Measurements from ENCODE around the gene NPEPPS. TPM values are rescaled to one million over a fixed set of nuclear protein-coding genes. Genes with fewer than 3 reads are reported as not detected.

The NPEPPS gene
- total RNA-seq, 2 experiments from 2014 or later, result 103 to 105 TPM

GRCh38 chr17:47624727-47625068, 93.8 kb downstream of the NPEPPS start:
- no peak overlapping the region for H3K4me3 Mint-ChIP-seq
- no peak for DNase-seq
- H3K27me3 Mint-ChIP-seq, result no peaks in the 10 kb centered on the region
- H3K4me1 Mint-ChIP-seq, result peaks cover 16% of the 10 kb centered on the region
- H3K9me3 Mint-ChIP-seq, result no peaks in the 10 kb centered on the region
- H3K27ac Mint-ChIP-seq, result no peak overlapping the region
- POLR2A ChIA-PET, result interaction anchor here (1.0 to 2.2 kb wide), 2 partner anchors 25 to 191 kb away, joined by 3 to 10 read pairs; partner anchors contain the start of gene KPNB1
- CTCF ChIA-PET, result interaction anchor here (0.7 to 1.8 kb wide), 5 partner anchors 8 to 151 kb away, joined by 3 to 11 read pairs (median 5); partner anchors contain the start of gene KPNB1
- peaks cover 35% of the 10 kb centered on the region for H3K36me3 Mint-ChIP-seq (ENCODE audit: low read depth)

DNA sequence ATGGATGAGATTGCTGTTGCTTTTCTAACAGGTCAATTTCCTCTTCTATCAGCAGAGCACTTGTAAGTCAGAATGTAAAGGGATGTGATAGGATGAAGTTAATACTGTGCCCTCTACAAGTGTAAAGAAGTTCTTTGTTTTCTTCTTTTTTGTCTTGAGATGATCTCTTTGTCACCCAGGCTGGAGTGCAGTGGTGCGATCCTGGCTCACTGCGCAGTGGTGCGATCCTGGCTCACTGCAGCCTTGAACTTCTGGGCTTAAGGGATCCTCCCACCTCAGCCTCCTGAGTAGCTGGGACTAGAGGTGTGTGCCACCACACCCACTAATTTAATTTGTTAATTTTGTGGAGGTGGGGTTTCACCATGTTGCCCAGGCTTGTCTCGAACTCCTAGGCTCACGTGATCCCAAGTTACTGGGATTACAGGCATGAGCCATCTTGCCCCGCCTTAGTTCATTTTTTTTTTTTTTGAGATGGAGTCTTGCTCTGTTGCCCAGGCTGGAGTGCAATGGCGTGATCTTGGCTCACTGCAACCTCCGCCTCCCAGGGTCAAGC, 97.2 kb downstream of the NPEPPS start:
- H3K9me3 Mint-ChIP-seq, result no peaks in the 10 kb centered on the region
- H3K4me3 Mint-ChIP-seq, result no peak overlapping the region
- H3K36me3 Mint-ChIP-seq (ENCODE audit: low read depth), result peaks cover 12% of the 10 kb centered on the region
- CTCF ChIA-PET, result interaction anchor here (1.8 kb wide), 1 partner anchor 12 kb away, joined by 9 read pairs; no protein-coding TSS in a partner anchor
- H3K27me3 Mint-ChIP-seq, result no peaks in the 10 kb centered on the region
- POLR2A ChIA-PET, result interaction anchor here (1.9 kb wide), 1 partner anchor 21 kb away, joined by 6 read pairs; the partner anchor contains the start of gene KPNB1
- no peak for DNase-seq
- no peaks in the 10 kb centered on the region for H3K4me1 Mint-ChIP-seq
- no peak overlapping the region for H3K27ac Mint-ChIP-seq

GRCh38 chr17:47629826-47630225, 98.9 kb downstream of the NPEPPS start:
- no peak for DNase-seq
- H3K27me3 Mint-ChIP-seq, result no peaks in the 10 kb centered on the region
- ChIA-PET CTCF (interaction anchor here (0.6 to 1.4 kb wide), 4 partner anchors 10 to 131 kb away, joined by 3 to 4 read pairs (median 4); no protein-coding TSS in a partner anchor), POLR2A (no interaction called here)
- no peak overlapping the region for H3K27ac Mint-ChIP-seq
- no peaks in the 10 kb centered on the region for H3K9me3 Mint-ChIP-seq
- H3K4me3 Mint-ChIP-seq, result no peak overlapping the region
- H3K4me1 Mint-ChIP-seq, result peaks cover 5% of the 10 kb centered on the region
- peaks cover 4% of the 10 kb centered on the region for H3K36me3 Mint-ChIP-seq (ENCODE audit: low read depth)

- H3K4me1 Mint-ChIP-seq, result peaks cover 8% of the 10 kb centered on the region
- POLR2A ChIA-PET, result no interaction called here
- no peaks in the 10 kb centered on the region for H3K36me3 Mint-ChIP-seq (ENCODE audit: low read depth)
- H3K4me3 Mint-ChIP-seq, result no peak overlapping the region
- no peak overlapping the region for H3K27ac Mint-ChIP-seq
- CTCF ChIA-PET, result interaction anchor here (1.0 to 1.4 kb wide), 3 partner anchors 10 to 15 kb away, joined by 3 to 4 read pairs (median 4); no protein-coding TSS in a partner anchor
- no peaks in the 10 kb centered on the region for H3K27me3 Mint-ChIP-seq
- no peaks in the 10 kb centered on the region for H3K9me3 Mint-ChIP-seq
- DNase-seq, result no peak
Observed at GRCh38 chr17:47630614-47631013, 99.7 kb downstream of the NPEPPS start.

DNA sequence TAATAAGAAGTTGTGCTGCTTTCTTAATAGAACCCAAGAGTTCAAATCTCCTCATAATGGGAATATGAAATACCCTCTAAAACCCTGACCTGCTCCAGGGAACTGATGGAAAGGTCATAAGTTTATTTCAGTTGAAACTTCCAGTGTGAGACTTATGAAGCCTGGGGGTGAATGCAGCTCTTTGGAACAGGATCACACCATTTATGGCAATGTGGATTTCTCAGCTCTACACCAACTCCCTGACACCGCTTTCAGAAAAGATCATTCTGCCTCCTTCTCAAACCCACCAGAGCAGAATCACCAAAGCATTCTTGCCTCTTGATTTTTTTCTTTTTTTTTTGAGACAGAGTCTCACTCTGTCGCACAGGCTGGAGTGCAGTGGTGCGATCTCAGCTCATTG, 102.1 kb downstream of the NPEPPS start:
- POLR2A ChIA-PET, result interaction anchor here (1.4 to 1.5 kb wide), 2 partner anchors 13 to 14 kb away, joined by 3 read pairs; no protein-coding TSS in a partner anchor
- Mint-ChIP-seq H3K4me3 (no peak overlapping the region), H3K36me3 (ENCODE audit: low read depth) (peaks cover 11% of the 10 kb centered on the region), H3K27me3 (no peaks in the 10 kb centered on the region), H3K4me1 (peaks cover 21% of the 10 kb centered on the region), H3K27ac (no peak overlapping the region), H3K9me3 (no peaks in the 10 kb centered on the region)
- DNase-seq, result no peak
- CTCF ChIA-PET, result interaction anchor here (0.7 to 1.5 kb wide), 3 partner anchors 16 to 691 kb away, joined by 3 to 5 read pairs (median 3); partner anchors contain the start of gene KPNB1

- Mint-ChIP-seq H3K4me3 (no peak overlapping the region), H3K27ac (no peak overlapping the region), H3K9me3 (no peaks in the 10 kb centered on the region), H3K4me1 (peaks cover 21% of the 10 kb centered on the region), H3K27me3 (no peaks in the 10 kb centered on the region), H3K36me3 (ENCODE audit: low read depth) (peaks cover 15% of the 10 kb centered on the region)
- POLR2A ChIA-PET, result interaction anchor here (1.4 to 2.0 kb wide), 3 partner anchors 12 to 16 kb away, joined by 3 to 15 read pairs (median 3); partner anchors contain the start of gene KPNB1
- DNase-seq, result no peak
- CTCF ChIA-PET, result interaction anchor here (1.5 kb wide), 1 partner anchor 15 kb away, joined by 5 read pairs; the partner anchor contains the start of gene KPNB1
Observed at GRCh38 chr17:47633996-47634395, 103.1 kb downstream of the NPEPPS start.

DNA sequence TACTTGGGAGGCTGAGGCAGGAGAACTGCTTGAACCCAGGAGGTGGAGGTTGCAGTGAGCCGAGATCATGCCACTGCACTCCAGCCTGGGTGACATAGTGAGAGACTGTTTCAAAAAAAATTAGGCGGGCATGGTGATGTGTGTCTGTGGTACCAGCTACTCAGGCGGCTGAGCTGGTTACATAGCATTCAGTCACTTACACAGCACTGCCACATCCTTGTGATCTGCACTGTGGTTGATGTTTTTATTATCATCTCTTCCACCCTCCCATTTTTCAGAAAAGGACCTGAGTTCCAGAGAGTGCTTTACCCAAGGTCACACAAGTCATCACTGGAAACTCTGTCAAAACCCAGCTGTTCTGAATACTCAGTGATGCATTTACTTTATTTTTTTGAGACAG, 104.0 kb downstream of the NPEPPS start:
- no peak overlapping the region for H3K4me3 Mint-ChIP-seq
- POLR2A ChIA-PET, result interaction anchor here (2.0 kb wide), 1 partner anchor 15 kb away, joined by 15 read pairs; the partner anchor contains the start of gene KPNB1
- H3K9me3 Mint-ChIP-seq, result no peaks in the 10 kb centered on the region

DNA sequence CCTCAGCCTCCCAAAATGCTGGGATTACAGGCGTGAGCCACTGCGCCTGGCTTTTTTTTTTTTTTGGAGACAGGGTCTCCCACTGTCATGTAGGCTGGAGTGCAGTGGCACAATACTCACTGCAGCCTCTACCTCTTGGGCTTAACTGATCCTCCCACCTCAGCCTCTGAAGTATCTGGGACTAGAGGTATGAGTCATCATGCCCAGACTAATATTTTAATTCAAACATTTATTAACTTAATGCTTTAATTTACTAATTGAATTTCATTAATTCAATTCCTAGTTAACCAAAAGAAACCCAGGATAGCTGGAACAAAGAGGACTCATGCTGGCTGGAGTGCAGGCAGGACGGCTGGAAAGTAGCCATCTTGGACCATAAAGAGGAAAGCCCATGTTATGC, 104.8 kb downstream of the NPEPPS start:
- POLR2A ChIA-PET, result no interaction called here

More for the DNA sequence above, 104.0 kb downstream of the NPEPPS start:
- H3K36me3 Mint-ChIP-seq (ENCODE audit: low read depth), result peaks cover 15% of the 10 kb centered on the region
- CTCF ChIA-PET, result interaction anchor here (0.8 kb wide), 1 partner anchor 17 kb away, joined by 3 read pairs; no protein-coding TSS in a partner anchor
- no peaks in the 10 kb centered on the region for H3K27me3 Mint-ChIP-seq
- H3K27ac Mint-ChIP-seq, result peak overlapping the region; percentile 40
- DNase-seq, result no peak
- peaks cover 21% of the 10 kb centered on the region for H3K4me1 Mint-ChIP-seq

DNA sequence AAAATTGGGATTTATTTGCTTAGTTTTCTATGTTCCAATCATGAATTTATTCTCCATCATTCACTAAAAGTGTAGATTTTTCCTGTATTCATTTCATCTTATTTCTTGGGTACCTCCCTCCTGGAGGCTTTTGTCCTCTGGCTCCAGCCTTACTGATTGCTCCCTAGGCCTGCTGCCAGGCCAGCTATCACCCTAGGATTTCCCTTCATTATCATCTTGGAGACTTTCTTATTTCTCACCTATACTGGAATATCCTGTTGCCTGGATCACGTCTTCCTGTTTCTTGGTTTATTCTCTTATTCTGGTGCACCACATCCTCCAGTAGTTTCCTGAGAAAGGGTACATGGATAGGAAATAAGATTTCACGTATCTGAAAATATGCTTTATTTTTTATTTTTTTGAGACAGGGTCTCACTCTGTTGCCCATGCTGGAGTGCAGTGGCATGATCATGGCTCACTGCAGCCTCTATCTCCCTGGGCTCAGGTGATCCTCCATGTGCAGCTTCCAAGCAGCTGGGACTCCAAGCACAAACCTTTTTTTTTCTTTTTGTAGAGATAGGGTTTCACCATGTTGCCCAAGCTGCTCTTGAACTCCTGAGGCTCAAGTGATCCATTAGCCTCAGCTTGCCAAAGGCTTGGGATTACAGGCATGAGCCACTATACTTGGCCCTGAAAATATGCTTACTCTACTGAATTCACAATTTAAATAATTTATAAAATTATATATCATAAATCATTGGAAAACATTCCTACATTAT, 105.5 kb downstream of the NPEPPS start:
- no peak for DNase-seq
- Mint-ChIP-seq H3K27ac (no peak overlapping the region), H3K4me1 (peaks cover 22% of the 10 kb centered on the region), H3K27me3 (no peaks in the 10 kb centered on the region), H3K36me3 (ENCODE audit: low read depth) (peaks cover 15% of the 10 kb centered on the region), H3K4me3 (no peak overlapping the region), H3K9me3 (no peaks in the 10 kb centered on the region)
- ChIA-PET CTCF (interaction anchor here (1.4 to 2.4 kb wide), 2 partner anchors 21 to 28 kb away, joined by 3 to 8 read pairs; no protein-coding TSS in a partner anchor), POLR2A (interaction anchor here (1.2 kb wide), 1 partner anchor 12 kb away, joined by 4 read pairs; no protein-coding TSS in a partner anchor)

More for the DNA sequence above, 104.8 kb downstream of the NPEPPS start:
- no peak overlapping the region for H3K27ac Mint-ChIP-seq
- H3K9me3 Mint-ChIP-seq, result no peaks in the 10 kb centered on the region
- H3K27me3 Mint-ChIP-seq, result no peaks in the 10 kb centered on the region
- CTCF ChIA-PET, result interaction anchor here (1.4 to 2.4 kb wide), 2 partner anchors 20 to 29 kb away, joined by 3 to 8 read pairs; no protein-coding TSS in a partner anchor
- no peak overlapping the region for H3K4me3 Mint-ChIP-seq
- H3K4me1 Mint-ChIP-seq, result peaks cover 21% of the 10 kb centered on the region
- peaks cover 15% of the 10 kb centered on the region for H3K36me3 Mint-ChIP-seq (ENCODE audit: low read depth)
- no peak for DNase-seq

- CTCF ChIA-PET, result no interaction called here
- Mint-ChIP-seq H3K27ac (no peak overlapping the region), H3K4me1 (peaks cover 21% of the 10 kb centered on the region), H3K4me3 (no peak overlapping the region), H3K36me3 (ENCODE audit: low read depth) (peaks cover 15% of the 10 kb centered on the region), H3K9me3 (no peaks in the 10 kb centered on the region), H3K27me3 (no peaks in the 10 kb centered on the region)
- DNase-seq, result no peak
- POLR2A ChIA-PET, result no interaction called here
Observed at GRCh38 chr17:47638903-47639302, 108.0 kb downstream of the NPEPPS start.

GRCh38 chr17:47640076-47640475, 109.2 kb downstream of the NPEPPS start:
- H3K4me3 Mint-ChIP-seq, result no peak overlapping the region
- H3K9me3 Mint-ChIP-seq, result no peaks in the 10 kb centered on the region
- H3K27me3 Mint-ChIP-seq, result no peaks in the 10 kb centered on the region
- peaks cover 16% of the 10 kb centered on the region for H3K4me1 Mint-ChIP-seq
- CTCF ChIA-PET, result no interaction called here
- no peak overlapping the region for H3K27ac Mint-ChIP-seq
- POLR2A ChIA-PET, result no interaction called here
- peaks cover 18% of the 10 kb centered on the region for H3K36me3 Mint-ChIP-seq (ENCODE audit: low read depth)
- DNase-seq, result no peak

DNA sequence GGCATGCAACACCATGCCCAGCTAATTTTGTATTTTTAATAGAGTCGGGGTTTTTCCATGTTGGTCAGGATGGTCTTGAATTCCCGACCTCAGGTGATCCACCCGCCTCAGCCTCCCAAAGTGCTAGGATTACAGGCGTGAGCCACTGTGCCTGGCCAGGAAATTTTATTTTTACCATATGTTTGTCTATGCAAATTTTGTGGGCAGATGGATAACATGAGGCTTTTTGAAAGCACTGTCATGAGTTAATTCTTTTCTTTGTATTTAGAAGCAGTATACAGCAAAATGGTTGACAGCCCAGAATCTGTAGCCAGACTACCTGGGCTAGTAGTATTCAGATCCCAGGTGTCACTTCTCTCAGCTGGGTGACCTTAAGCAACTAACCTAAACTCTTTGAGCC, 110.3 kb downstream of the NPEPPS start:
- H3K36me3 Mint-ChIP-seq (ENCODE audit: low read depth), result peaks cover 15% of the 10 kb centered on the region
- no peak overlapping the region for H3K4me3 Mint-ChIP-seq
- peaks cover 13% of the 10 kb centered on the region for H3K4me1 Mint-ChIP-seq
- ChIA-PET POLR2A (no interaction called here), CTCF (no interaction called here)
- DNase-seq, result no peak
- H3K27me3 Mint-ChIP-seq, result no peaks in the 10 kb centered on the region
- no peak overlapping the region for H3K27ac Mint-ChIP-seq
- no peaks in the 10 kb centered on the region for H3K9me3 Mint-ChIP-seq

GRCh38 chr17:47643116-47643515, 112.2 kb downstream of the NPEPPS start:
- Mint-ChIP-seq H3K4me1 (peaks cover 11% of the 10 kb centered on the region), H3K36me3 (ENCODE audit: low read depth) (peaks cover 10% of the 10 kb centered on the region), H3K9me3 (no peaks in the 10 kb centered on the region), H3K27ac (no peak overlapping the region), H3K27me3 (no peaks in the 10 kb centered on the region), H3K4me3 (no peak overlapping the region)
- no peak for DNase-seq
- POLR2A ChIA-PET, result no interaction called here
- CTCF ChIA-PET, result no interaction called here

All from activated CD4-positive, alpha-beta memory T cell treated with anti-CD3 and anti-CD28 coated beads, Interleukin-2, amount 10 ng/mL, durations not matched to agents 7 days and 5 days (primary cell).